Ascending aorta (tissue), 2 donors: ENCODE measurements around the gene RBM17. TPM values are rescaled to one million over a fixed set of nuclear protein-coding genes. Genes with fewer than 3 reads are reported as not detected.

Source experiments
- DNase-seq, 2 donors: peaks; one replicate each; pipeline ENCODE4 v3.0.0-alpha.2; 2019; ENCODE audit warnings: low spot score in 2 of 2
- H3K27ac ChIP-seq, 2 donors: fragments of 200-600 bp; sonication (generic); one replicate each; pipeline ENCODE4 v1.5.1; 2016 to 2017; ENCODE audit warnings: mild to moderate bottlenecking in 1 of 2
- H3K27me3 ChIP-seq: fragments of 200-600 bp; sonication (generic); one replicate; pipeline ENCODE4 v1.5.1; 2017
- H3K36me3 ChIP-seq, 2 donors: fragments of 200-600 bp; sonication (generic); one replicate each; pipeline ENCODE4 v1.5.1; 2016
- H3K4me1 ChIP-seq, 2 donors: fragments of 200-600 bp; sonication (generic); one replicate each; pipeline ENCODE4 v1.5.1; 2016 to 2017; ENCODE audit warnings: mild to moderate bottlenecking in 1 of 2
- H3K4me3 ChIP-seq, 2 donors: fragments of 200-600 bp; sonication (generic); one replicate each; pipeline ENCODE4 v1.5.1; 2016 to 2017; ENCODE audit warnings: mild to moderate bottlenecking in 1 of 2
- H3K9me3 ChIP-seq, 2 donors: fragments of 200-600 bp; sonication (generic); one replicate each; pipeline ENCODE4 v1.5.1; 2016
- intact Hi-C: fragments of 100-400 bp; cut with DNase I; formaldehyde crosslinking; loops from one replicate; pipeline ENCODE4 v1.15.1; 2023
- total RNA-seq: library from RNA; depleted of rRNA; stranded (reverse); fragments of >200 nt; gene quantifications from one replicate; pipeline ENCODE4 v1.1.0, GENCODE V29; 2016
- TF ChIP-seq, protein P1 (sequence below), 3 experiments: fragments of 200-600 bp in 2 of 3; fragments of 450-650 bp in 1 of 3; sonication (generic) in 2 of 3; IDR thresholded peaks; one replicate each; pipeline ENCODE4 v1.5.1; 2016 to 2019; ENCODE audit warnings: antibody characterized with exemption in 3 of 3, mild to moderate bottlenecking in 1 of 3, moderate library complexity in 1 of 3

Gene RBM17
- total RNA-seq, 1 donor from 2014 or later = 22.7 TPM

DNA sequence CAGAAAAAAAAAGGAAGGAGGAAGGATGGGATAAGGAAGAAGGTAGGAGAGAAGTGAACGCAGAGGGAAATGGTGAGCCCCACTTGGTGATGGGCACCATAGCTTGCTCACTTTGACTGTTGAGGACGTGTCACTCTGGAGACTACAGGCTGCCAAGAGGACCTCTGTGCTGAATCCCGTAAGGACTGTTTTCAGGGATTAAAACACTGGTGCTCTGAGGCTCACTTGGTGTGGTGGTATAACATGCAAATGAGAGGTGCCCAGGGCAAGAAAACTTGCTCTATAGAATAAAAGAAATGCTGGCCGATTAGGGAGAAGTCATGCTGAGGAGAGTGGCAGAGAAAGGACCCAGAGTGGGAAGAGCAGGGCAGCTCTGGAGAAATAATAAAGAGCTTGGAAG lies 21.4 kb upstream of the RBM17 start:
- no peak for DNase-seq
- no peaks in the 10 kb centered on the region for H3K4me1 ChIP-seq
- intact Hi-C loops = no loop called here
- TF ChIP-seq, protein P1, sequence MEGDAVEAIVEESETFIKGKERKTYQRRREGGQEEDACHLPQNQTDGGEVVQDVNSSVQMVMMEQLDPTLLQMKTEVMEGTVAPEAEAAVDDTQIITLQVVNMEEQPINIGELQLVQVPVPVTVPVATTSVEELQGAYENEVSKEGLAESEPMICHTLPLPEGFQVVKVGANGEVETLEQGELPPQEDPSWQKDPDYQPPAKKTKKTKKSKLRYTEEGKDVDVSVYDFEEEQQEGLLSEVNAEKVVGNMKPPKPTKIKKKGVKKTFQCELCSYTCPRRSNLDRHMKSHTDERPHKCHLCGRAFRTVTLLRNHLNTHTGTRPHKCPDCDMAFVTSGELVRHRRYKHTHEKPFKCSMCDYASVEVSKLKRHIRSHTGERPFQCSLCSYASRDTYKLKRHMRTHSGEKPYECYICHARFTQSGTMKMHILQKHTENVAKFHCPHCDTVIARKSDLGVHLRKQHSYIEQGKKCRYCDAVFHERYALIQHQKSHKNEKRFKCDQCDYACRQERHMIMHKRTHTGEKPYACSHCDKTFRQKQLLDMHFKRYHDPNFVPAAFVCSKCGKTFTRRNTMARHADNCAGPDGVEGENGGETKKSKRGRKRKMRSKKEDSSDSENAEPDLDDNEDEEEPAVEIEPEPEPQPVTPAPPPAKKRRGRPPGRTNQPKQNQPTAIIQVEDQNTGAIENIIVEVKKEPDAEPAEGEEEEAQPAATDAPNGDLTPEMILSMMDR (IDR thresholded peaks at IDR 0.05) = no peak
- H3K36me3 ChIP-seq = no peaks in the 10 kb centered on the region
- no peaks in the 10 kb centered on the region for H3K27me3 ChIP-seq
- no peaks in the 10 kb centered on the region for H3K9me3 ChIP-seq
- no peak overlapping the region for H3K27ac ChIP-seq
- no peak overlapping the region for H3K4me3 ChIP-seq

DNA sequence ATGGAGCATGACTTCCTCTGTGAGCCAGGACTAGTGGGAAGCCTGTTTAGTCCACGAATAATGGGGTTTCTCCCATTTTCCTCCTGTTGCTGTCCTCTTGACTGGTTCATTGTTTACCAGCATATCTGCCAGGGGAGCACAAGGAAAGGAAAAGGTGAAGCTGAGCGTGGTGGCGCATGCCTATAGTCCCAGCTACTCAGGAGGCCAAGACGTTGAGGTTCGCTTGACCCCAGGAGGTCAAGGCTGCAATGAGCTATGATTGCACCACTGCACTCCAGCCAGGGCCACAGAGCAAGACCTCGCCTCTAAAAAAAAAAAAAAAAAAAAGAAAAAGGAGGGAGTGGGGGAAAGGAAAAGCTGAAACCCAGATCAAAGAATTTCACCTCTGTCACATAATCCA lies 20.8 kb upstream of the RBM17 start:
- no peaks in the 10 kb centered on the region for H3K36me3 ChIP-seq
- H3K27me3 ChIP-seq = no peaks in the 10 kb centered on the region
- DNase-seq = no peak
- no peak overlapping the region for H3K4me3 ChIP-seq
- TF ChIP-seq, protein P1 (IDR thresholded peaks at IDR 0.05) = no peak
- no peaks in the 10 kb centered on the region for H3K9me3 ChIP-seq
- no peak overlapping the region for H3K27ac ChIP-seq
- H3K4me1 ChIP-seq = no peaks in the 10 kb centered on the region
- intact Hi-C loops = no loop called here

DNA sequence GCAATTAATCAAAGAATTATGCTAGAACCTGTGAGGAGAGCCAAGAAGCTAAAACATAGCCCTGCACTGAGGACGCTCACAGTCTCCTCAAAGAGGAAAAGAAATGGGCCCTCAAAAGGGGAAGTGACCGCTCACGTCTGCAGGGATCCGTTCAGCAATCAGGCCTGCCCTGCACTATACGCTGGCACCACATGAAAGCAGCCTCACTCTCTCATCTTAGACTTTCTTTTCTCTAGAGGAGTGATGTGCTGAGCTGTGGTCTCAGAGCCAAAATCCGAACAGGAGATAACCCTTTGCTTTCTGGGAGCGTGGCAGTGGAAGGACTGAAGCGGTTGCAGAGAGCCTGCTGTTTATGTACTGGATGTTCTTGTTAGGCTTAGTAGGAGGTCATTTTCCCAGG lies 20.4 kb upstream of the RBM17 start:
- H3K36me3 ChIP-seq = no peaks in the 10 kb centered on the region
- intact Hi-C loops = no loop called here
- H3K27ac ChIP-seq = no peak overlapping the region
- H3K4me1 ChIP-seq = no peaks in the 10 kb centered on the region
- H3K9me3 ChIP-seq = no peaks in the 10 kb centered on the region
- TF ChIP-seq, protein P1 (IDR thresholded peaks at IDR 0.05) = no peak
- no peak overlapping the region for H3K4me3 ChIP-seq
- H3K27me3 ChIP-seq = no peaks in the 10 kb centered on the region
- DNase-seq = no peak

DNA sequence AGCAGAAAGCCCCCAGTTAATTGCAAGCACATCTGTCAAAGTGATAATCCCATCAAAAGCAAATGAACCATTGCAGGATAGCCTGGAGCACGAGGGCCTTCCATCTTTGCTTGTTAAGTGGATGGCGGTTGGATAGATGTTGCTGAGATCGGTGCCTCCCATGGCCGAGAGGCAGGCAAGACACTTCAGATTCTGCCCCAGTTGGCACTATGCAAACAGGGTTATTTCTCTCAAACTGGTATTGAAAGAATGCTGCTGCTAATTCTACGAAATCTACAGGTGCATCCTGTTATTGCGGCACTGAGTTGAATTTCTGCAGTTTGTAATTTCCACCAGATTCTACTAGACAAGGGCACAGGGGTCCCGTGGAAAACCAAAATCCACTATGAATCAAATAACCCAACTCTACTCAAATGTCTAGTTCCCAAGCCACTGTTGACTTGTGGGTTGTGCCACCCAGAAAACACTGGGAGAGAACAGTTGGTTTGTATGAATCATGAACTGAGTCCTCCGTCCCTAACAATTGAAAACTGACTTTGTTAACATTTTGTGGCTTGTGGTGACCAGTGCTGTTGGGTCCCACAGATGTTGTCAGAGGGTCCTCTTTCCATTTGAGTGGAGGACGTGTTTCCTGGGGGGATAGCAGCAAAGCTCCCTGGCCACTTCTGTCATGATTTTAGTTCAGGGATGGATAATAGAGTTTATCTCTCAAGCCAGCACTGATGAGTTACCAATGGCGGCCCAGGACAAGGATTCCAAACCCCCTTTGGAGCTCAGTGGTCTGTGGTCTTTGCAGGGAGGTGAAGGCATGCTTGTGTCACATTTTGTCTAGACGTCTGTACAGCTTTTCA lies 19.5 kb upstream of the RBM17 start:
- DNase-seq = no peak

DNA sequence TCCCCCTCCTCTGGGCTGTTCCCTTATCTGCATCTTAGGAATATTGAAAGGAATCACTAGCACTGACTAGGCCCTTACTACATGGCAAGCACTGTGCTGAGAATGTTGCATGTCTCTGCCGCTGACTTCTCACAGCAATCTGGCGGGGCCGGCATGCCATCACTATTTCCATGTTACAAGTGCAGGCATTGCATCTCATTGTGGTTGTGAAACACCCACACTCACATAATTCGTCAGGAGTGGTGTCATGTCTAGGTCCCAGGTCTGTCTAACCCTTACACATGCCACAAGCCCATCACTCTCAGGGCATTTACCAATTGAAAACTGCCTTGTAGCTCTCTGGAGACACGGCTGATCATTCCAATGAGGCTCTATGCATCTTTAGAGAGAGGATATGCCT lies 18.2 kb upstream of the RBM17 start:
- H3K27me3 ChIP-seq = no peaks in the 10 kb centered on the region
- no peak overlapping the region for H3K4me3 ChIP-seq
- TF ChIP-seq, protein P1 (IDR thresholded peaks at IDR 0.05) = no peak
- no peaks in the 10 kb centered on the region for H3K36me3 ChIP-seq
- DNase-seq = no peak
- no peaks in the 10 kb centered on the region for H3K4me1 ChIP-seq
- H3K9me3 ChIP-seq = no peaks in the 10 kb centered on the region
- H3K27ac ChIP-seq = no peak overlapping the region
- intact Hi-C loops = no loop called here

More for the DNA sequence above, 19.5 kb upstream of the RBM17 start:
- Histone ChIP-seq H3K27me3 (no peaks in the 10 kb centered on the region), H3K36me3 (no peaks in the 10 kb centered on the region), H3K9me3 (no peaks in the 10 kb centered on the region), H3K4me1 (no peaks in the 10 kb centered on the region), H3K4me3 (no peak overlapping the region), H3K27ac (no peak overlapping the region)
- intact Hi-C loops = no loop called here
- TF ChIP-seq, protein P1 (IDR thresholded peaks at IDR 0.05) = no peak
